ENCODE data around the gene WWOX. TPM values are rescaled to one million over a fixed set of nuclear protein-coding genes. Genes with fewer than 3 reads are reported as not detected.

Gene WWOX
- polyA plus RNA-seq, 6 donors from 2014 or later, result 9.1 to 17.0 (median 12.5) TPM

DNA sequence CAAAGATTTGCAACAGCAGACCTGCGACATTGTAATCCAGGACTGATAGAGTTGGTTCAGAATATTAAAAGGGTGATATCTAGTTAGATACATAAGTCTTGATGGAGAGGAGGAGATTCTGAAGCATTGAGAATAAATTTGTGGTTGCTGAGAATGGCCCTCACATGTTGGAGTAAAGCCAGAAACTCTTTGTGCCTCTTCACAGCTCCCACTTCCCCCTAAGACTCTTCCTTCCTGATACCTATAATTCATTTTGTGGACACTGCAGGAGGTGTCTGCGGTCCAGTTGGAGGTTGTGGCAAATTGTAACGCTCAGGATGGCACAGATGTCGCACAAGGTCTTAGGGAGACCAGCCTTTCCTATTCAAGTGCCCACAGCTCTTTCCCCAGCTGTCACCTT lies 17.5 kb downstream of the WWOX start:
- no peaks in the 10 kb centered on the region for H3K4me1 Mint-ChIP-seq
- H3K4me3 Mint-ChIP-seq, result no peak overlapping the region
- DNase-seq (no peak), ATAC-seq (ENCODE audit: low read depth in 2 of 2) (no peak)
- H3K27ac Mint-ChIP-seq, result peak overlapping the region in 1 of 6 donors; percentile 33
- peaks cover 0 to 32% of the 10 kb centered on the region in 2 donors for H3K36me3 Mint-ChIP-seq
- H3K9me3 Mint-ChIP-seq, result no peaks in the 10 kb centered on the region
- no peaks in the 10 kb centered on the region for H3K27me3 Mint-ChIP-seq

DNA sequence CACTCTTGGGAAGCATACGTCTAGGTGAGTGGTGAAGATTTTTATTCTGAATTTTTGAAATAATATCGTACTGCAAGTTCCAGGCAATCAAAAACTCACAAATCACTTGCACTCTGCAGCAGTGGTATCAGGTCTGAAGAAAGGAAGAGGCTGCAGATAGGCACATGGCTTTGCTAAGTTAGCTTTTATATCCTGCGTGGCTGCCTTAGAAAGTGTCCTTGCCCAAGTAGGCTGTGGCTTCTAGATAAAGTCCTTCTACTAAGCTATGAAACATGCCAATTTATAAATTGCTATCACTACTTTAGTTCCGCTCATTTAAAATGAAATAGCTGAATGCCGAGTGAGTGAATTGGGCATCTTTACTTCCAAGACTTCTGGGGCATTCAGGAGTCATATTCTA lies 17.9 kb downstream of the WWOX start:
- no peak for DNase-seq
- H3K4me1 Mint-ChIP-seq, result no peaks in the 10 kb centered on the region
- H3K27ac Mint-ChIP-seq, result peak overlapping the region in 1 of 6 donors; percentile 33
- H3K9me3 Mint-ChIP-seq, result no peaks in the 10 kb centered on the region
- peaks cover 0 to 32% of the 10 kb centered on the region in 2 donors for H3K36me3 Mint-ChIP-seq
- H3K4me3 Mint-ChIP-seq, result no peak overlapping the region
- ATAC-seq (ENCODE audit: low read depth in 2 of 2), result no peak
- no peaks in the 10 kb centered on the region for H3K27me3 Mint-ChIP-seq

DNA sequence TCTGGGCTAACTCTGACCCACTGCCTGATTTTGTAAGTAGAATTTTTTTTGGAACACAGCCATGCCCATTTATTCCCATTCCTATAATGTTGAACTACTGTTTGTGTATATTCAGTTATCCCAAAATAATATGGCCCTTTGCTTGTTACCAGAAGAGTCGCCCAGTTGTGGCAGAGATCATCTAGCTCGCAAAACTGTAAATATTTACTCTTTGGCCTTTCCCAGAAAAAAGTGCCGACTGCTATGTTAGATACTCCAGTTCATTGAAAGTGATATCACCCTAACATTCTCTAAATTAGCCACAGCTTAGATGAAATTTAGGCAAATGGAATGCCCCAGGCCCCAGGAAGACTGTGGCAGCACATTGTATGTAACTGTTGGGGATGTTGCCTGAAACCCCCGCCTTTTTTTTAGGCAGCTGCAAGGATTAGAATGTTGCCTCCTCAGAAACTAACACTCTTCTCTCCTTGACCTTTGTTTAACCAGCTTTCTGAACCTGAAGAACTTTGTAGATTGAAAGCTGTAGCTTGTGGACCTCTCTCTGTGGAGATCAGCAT lies 19.1 kb downstream of the WWOX start:
- peaks cover 0 to 25% of the 10 kb centered on the region in 2 donors for H3K36me3 Mint-ChIP-seq
- no peak for ATAC-seq (ENCODE audit: low read depth in 2 of 2)
- no peak overlapping the region for H3K27ac Mint-ChIP-seq
- DNase-seq, result no peak
- H3K4me3 Mint-ChIP-seq, result no peak overlapping the region
- peaks cover 0 to 6% (median 4%) of the 10 kb centered on the region in 3 donors for H3K4me1 Mint-ChIP-seq
- H3K9me3 Mint-ChIP-seq, result no peaks in the 10 kb centered on the region
- no peaks in the 10 kb centered on the region for H3K27me3 Mint-ChIP-seq

DNA sequence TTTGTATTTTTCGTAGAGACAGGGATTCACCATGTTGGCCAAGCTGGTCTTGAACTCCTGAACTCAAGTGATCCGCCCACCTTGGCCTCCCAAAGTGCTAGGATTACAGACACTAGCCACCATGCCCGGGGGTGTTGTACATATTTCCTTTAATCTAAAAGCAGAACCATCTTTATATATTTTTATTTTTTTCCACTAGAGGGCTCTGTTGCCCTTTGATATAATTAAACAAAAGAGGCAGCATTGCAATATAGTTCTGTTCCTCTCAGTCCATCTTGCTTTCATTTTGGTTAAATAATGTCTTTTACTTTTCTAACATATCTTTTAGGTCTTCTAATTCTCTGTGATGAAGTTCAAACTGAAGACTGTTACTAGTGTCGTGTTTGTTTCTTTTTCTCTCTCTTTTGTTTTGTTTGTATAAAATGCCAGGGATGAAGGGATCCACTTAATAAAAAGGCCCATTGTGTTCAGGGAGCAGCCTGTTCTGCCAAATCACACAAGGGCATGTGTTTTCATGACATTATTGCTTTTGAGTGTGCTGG lies 23.4 kb downstream of the WWOX start:
- H3K36me3 Mint-ChIP-seq, result peaks cover 0 to 15% of the 10 kb centered on the region in 2 donors
- H3K27ac Mint-ChIP-seq, result peak overlapping the region in 2 of 6 donors; percentile 24 to 77
- no peak overlapping the region for H3K4me3 Mint-ChIP-seq
- no peaks in the 10 kb centered on the region for H3K27me3 Mint-ChIP-seq
- H3K9me3 Mint-ChIP-seq, result no peaks in the 10 kb centered on the region
- peaks cover 0 to 6% (median 4%) of the 10 kb centered on the region in 3 donors for H3K4me1 Mint-ChIP-seq
- ATAC-seq (ENCODE audit: low read depth in 2 of 2) (peak; percentile 40 to 77), DNase-seq (peak; percentile 58)

DNA sequence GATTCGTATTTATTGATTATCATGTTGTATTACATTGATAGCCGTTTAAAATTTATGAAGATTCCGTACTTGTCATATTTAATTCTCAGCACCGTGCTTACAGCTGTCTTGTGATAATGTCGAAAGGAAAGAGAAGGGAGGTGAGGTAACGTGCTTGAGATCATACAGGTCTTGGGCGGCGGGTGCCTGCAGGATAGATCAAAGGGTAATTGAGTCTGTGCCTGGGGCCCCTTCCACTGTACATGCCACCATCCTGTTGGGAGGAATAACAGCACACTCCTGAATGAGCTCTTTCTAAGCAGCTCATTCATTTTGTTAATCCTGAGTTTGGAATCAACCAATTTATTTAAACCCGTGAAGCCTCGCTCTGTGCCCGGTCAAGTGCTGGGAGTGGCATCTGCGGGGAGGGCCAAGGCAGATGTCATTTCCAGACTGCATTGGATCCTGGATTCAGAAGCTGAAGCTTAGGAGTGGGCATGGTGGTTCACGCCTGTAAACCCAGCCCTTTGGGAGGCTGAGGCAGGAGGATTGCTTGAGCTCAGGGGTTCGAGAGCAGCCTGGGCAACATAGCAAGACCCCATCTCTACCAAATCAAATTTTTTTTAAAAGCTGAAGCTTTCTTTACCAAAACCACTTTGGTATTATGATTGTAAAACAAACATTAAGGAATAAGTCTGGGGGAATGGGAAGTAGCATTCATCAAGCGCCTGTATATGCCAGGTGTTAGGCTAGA lies 25.8 kb downstream of the WWOX start:
- Mint-ChIP-seq H3K9me3 (peaks cover 0 to 7% (median 4%) of the 10 kb centered on the region in 7 donors), H3K36me3 (peaks cover 8 to 17% of the 10 kb centered on the region in 2 donors)
- no peak for DNase-seq

DNA sequence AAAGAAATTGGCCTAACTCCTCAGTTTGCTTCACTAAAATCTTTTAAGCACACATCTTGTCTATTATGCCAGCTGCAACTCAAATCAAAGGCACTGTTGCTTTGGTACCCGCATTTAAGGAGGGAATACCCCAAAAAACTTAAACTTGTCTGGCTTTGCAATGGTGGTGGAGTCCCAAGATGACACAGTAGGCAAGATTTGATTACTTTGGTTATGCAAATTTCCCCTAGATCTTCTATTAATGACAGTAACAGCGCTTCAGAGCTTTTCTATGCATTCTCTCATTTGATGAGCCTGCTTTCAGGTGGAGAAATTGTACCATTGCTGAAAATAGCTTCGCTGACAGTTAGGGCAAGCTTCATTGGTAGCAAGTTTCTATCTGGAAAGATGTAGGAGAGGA lies 27.2 kb downstream of the WWOX start:
- Mint-ChIP-seq H3K4me1 (peaks cover 0 to 6% (median 4%) of the 10 kb centered on the region in 3 donors), H3K9me3 (peaks cover 0 to 8% (median 4%) of the 10 kb centered on the region in 7 donors), H3K27me3 (no peaks in the 10 kb centered on the region), H3K36me3 (peaks cover 8 to 18% of the 10 kb centered on the region in 2 donors), H3K4me3 (no peak overlapping the region), H3K27ac (no peak overlapping the region)
- no peak for ATAC-seq (ENCODE audit: low read depth in 2 of 2)
- no peak for DNase-seq

More for the DNA sequence above, 25.8 kb downstream of the WWOX start:
- Mint-ChIP-seq H3K27ac (peak overlapping the region in 1 of 6 donors; percentile 36), H3K4me3 (peak overlapping the region in 1 of 8 donors; percentile 55), H3K4me1 (peaks cover 0 to 6% (median 4%) of the 10 kb centered on the region in 3 donors), H3K27me3 (no peaks in the 10 kb centered on the region)
- no peak for ATAC-seq (ENCODE audit: low read depth in 2 of 2)

DNA sequence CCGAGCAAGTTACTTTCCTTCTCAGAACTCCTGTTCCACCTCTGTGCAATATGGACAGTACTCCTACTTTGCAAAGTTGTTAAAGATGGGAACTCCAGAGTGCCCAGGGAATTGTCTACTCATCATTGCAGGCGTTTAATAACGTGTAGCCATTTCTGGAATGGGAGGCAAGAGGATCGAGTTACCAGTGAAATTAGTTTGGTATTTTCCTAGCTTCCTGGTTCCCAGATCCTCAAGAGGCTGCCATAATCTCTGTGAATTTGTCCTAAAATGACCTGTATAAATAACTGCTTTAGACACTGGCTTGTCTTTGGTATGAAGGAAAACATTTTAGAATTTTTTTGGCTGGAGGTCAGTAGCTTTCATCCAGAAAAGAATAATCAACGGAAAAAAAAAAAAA lies 27.7 kb downstream of the WWOX start:
- DNase-seq, result no peak
- Mint-ChIP-seq H3K27ac (no peak overlapping the region), H3K4me3 (no peak overlapping the region), H3K4me1 (peaks cover 0 to 6% (median 4%) of the 10 kb centered on the region in 3 donors), H3K36me3 (peaks cover 8 to 18% of the 10 kb centered on the region in 2 donors), H3K27me3 (no peaks in the 10 kb centered on the region), H3K9me3 (peaks cover 0 to 8% (median 4%) of the 10 kb centered on the region in 7 donors)
- ATAC-seq (ENCODE audit: low read depth in 2 of 2), result no peak

DNA sequence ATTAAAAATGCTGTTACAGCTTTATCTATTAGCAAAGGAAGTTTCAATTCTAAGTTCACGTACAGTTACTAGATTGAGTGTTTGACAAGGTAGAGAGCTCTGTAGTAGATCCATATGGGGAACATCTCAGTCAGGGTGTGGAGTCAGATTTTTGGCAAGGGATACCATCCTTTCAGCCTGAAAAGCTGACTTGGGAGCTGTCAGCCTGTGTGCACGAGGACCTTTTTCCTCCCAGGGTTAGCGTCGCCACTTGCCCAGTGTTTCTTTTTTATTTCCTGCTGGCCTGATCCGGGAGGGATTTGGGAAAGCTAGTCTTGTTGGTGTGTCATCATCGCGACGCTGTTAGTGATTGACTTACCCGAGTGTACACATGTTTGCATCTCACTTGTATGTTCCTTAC lies 29.5 kb downstream of the WWOX start:
- no peaks in the 10 kb centered on the region for H3K27me3 Mint-ChIP-seq
- no peak overlapping the region for H3K27ac Mint-ChIP-seq
- H3K9me3 Mint-ChIP-seq, result peaks cover 0 to 8% (median 4%) of the 10 kb centered on the region in 7 donors
- peaks cover 8 to 18% of the 10 kb centered on the region in 2 donors for H3K36me3 Mint-ChIP-seq
- H3K4me3 Mint-ChIP-seq, result no peak overlapping the region
- no peak for ATAC-seq (ENCODE audit: low read depth in 2 of 2)
- H3K4me1 Mint-ChIP-seq, result no peaks in the 10 kb centered on the region
- no peak for DNase-seq

DNA sequence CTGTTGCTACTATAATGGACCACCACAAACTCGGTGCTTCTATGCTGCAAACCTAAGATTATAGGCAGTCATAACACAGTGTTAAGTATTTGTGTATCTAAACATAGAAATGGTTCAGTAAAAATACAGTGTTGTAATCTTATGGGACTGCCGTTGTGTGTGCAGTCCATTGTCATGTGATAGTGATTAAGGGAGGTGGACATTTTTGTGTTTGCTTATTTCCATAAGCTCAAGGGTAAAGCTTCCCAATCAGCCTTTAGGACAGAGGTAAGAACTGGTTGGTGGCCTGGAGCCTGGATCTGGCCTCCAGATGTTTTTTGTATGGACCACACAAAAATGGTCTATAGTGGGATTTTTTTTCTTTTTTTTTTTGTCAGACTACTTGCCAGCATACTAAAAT lies 29.9 kb downstream of the WWOX start:
- ATAC-seq (ENCODE audit: low read depth in 2 of 2) (no peak), DNase-seq (no peak)
- no peak overlapping the region for H3K27ac Mint-ChIP-seq
- peaks cover 8 to 18% of the 10 kb centered on the region in 2 donors for H3K36me3 Mint-ChIP-seq
- no peak overlapping the region for H3K4me3 Mint-ChIP-seq
- no peaks in the 10 kb centered on the region for H3K27me3 Mint-ChIP-seq
- H3K9me3 Mint-ChIP-seq, result peaks cover 0 to 8% (median 4%) of the 10 kb centered on the region in 7 donors
- no peaks in the 10 kb centered on the region for H3K4me1 Mint-ChIP-seq

DNA sequence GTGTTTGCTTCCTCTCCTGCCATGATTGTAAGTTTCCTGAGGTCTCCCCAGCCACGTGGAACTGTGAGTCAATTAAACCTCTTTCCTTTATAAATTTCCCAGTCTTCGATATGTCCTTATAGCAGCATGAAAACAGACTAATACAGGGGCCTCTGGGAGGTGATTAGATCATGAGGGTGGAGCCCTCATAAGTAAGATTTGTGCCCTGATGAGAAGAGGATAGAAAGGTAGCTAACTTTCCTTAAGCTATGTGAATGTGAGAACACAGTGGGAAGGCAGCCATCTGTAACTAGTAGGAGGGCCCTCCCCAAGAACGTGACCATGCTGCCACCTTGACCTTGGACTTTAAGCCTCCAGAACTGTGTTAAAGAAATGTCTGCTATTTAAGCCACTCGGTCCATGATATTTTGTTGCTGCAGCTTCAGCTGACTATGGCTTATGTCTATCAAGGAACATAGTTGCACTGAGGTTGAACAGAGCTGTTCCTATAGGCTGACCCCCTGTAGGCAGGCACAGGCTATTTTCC lies 30.7 kb downstream of the WWOX start:
- Mint-ChIP-seq H3K27ac (peak overlapping the region in 1 of 6 donors; percentile 8), H3K4me3 (no peak overlapping the region), H3K36me3 (peaks cover 8 to 14% of the 10 kb centered on the region in 2 donors), H3K27me3 (no peaks in the 10 kb centered on the region), H3K4me1 (peaks cover 0 to 6% (median 0%) of the 10 kb centered on the region in 3 donors), H3K9me3 (peaks cover 0 to 8% (median 4%) of the 10 kb centered on the region in 7 donors)
- no peak for ATAC-seq (ENCODE audit: low read depth in 2 of 2)
- DNase-seq, result no peak

DNA sequence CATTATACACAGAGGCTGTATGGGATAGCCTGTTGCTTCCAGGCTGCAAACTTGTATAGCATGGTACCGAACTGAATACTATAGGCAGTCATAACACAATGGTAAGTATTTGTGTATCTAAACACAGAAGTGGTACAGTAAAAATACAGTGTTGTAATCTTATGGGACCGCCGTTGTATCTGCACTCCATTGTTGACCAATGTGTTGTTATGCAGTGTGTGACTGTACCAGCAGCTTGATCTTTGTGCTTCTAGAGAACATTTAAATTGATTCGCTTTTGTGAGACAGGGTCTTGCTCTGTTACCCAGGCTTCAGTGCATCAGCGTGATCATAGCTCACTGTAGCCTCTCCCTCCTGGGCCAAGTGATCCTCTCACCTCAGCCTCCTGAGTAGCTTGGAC lies 31.5 kb downstream of the WWOX start:
- DNase-seq (no peak), ATAC-seq (ENCODE audit: low read depth in 2 of 2) (no peak)
- Mint-ChIP-seq H3K36me3 (peaks cover 8 to 14% of the 10 kb centered on the region in 2 donors), H3K27ac (no peak overlapping the region), H3K9me3 (peaks cover 0 to 8% (median 4%) of the 10 kb centered on the region in 7 donors), H3K27me3 (no peaks in the 10 kb centered on the region), H3K4me1 (peaks cover 0 to 12% (median 6%) of the 10 kb centered on the region in 3 donors), H3K4me3 (no peak overlapping the region)

DNA sequence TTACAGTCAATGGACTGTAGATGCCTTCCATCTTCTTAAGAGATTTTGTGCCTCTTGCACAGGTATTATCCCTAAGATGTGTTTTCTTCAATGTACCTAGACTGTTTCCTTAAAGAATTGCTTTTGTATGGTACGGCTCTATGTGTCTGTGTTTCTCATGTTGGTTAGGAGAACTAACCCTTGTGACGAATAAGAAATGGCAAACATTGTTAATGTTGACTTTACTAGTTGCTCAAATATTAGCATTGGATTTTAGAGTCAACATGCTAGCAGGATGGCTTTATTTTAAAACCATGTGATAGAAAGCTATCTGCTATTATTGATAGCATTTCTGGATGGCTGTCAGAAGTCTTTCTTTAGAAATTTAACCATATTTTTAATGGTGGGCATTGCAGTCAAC lies 34.5 kb downstream of the WWOX start:
- no peak overlapping the region for H3K27ac Mint-ChIP-seq
- H3K4me1 Mint-ChIP-seq, result peaks cover 12 to 42% (median 27%) of the 10 kb centered on the region in 3 donors
- H3K4me3 Mint-ChIP-seq, result no peak overlapping the region
- DNase-seq, result no peak
- peaks cover 0 to 8% (median 4%) of the 10 kb centered on the region in 7 donors for H3K9me3 Mint-ChIP-seq
- no peak for ATAC-seq (ENCODE audit: low read depth in 2 of 2)
- no peaks in the 10 kb centered on the region for H3K27me3 Mint-ChIP-seq
- peaks cover 8 to 14% of the 10 kb centered on the region in 2 donors for H3K36me3 Mint-ChIP-seq

DNA sequence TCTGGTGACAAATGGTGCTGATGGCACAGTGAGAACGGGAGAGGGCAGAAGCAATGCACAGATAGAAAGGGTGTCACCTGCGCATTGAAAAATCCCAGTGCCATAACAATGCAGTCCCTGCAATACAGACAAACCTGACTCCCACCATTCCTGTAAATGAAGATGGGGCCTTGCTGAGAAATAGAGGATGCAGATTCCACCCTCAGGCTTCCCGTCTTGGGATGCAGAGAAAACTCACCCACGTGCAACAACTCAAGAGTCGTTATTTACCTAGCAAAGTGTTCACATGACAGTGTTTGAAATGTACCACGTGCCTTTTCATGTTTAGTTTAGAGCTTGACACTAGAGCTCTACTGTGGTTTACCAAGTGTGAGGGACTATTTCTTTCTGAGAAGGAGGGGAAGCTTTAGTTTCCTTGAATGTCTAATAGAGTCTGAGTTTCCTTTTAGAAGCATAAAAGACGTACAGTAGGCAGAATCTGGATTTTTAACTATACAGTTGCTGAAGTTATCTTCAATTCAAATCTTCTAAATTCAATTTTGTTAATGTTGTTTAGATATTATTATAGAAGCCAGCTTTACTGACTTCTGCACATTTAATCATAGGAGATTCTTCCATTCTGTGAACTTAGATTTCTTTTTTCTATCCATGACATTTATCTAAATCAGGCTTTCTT lies 35.6 kb downstream of the WWOX start:
- H3K9me3 Mint-ChIP-seq, result peaks cover 0 to 3% (median under 1%) of the 10 kb centered on the region in 7 donors
- no peaks in the 10 kb centered on the region for H3K27me3 Mint-ChIP-seq
- H3K4me3 Mint-ChIP-seq, result no peak overlapping the region
- peaks cover 12 to 45% (median 38%) of the 10 kb centered on the region in 3 donors for H3K4me1 Mint-ChIP-seq
- DNase-seq (no peak), ATAC-seq (ENCODE audit: low read depth in 2 of 2) (no peak)
- H3K27ac Mint-ChIP-seq, result peak overlapping the region in 1 of 6 donors; percentile 33
- H3K36me3 Mint-ChIP-seq, result peaks cover 2 to 3% of the 10 kb centered on the region in 2 donors

Measured in naive B cell (primary cell).